ENCODE results near the gene WDFY1. TPM values are rescaled to one million over a fixed set of nuclear protein-coding genes. Genes with fewer than 3 reads are reported as not detected.

WDFY1 gene
- total and polyA plus RNA-seq, 2 donors (not counting 3 experiments of a cell fraction or from before 2014, with no cell fraction given) = 54.7 to 68.7 TPM

GRCh38 chr2:223870840-223871611 is 74.1 kb downstream of the WDFY1 start:
- DNase-seq (ENCODE audit: low read depth, low spot score) = no peak
- ChIA-PET POLR2A (no interaction called here), CTCF (interaction anchor here (1.4 to 1.5 kb wide), 2 partner anchors 10 kb away, joined by 3 read pairs; no protein-coding TSS in a partner anchor)
- Histone ChIP-seq H3K4me2 (ENCODE audit: insufficient read depth, low read length) (no peak overlapping the region), H3K9me3 (replicated peaks; ENCODE audit: control insufficient read depth, insufficient read depth, low read length) (no peaks in the 10 kb centered on the region), H3K36me3 (ENCODE audit: control insufficient read depth in 2 of 2, extremely low read depth in 1 of 2, insufficient read depth in 2 of 2, low read length in 2 of 2) (peaks cover 5 to 14% of the 10 kb centered on the region in 2 experiments), H3K4me1 (ENCODE audit: control insufficient read depth, extremely low read depth, insufficient read depth, low read length) (no peaks in the 10 kb centered on the region), H3K79me2 (ENCODE audit: control insufficient read depth, insufficient read depth, low read length) (no peaks in the 10 kb centered on the region), H3K27ac (ENCODE audit: insufficient read depth, low read depth, low read length) (no peak overlapping the region), H4K20me1 (replicated peaks; ENCODE audit: control insufficient read depth, extremely low read depth, insufficient read depth, low read length) (no peaks in the 10 kb centered on the region), H2AFZ (ENCODE audit: low read depth, low read length) (no peak overlapping the region), H3K9me1 (replicated peaks; ENCODE audit: control insufficient read depth, extremely low read depth, insufficient read depth, low read length) (no peaks in the 10 kb centered on the region), H3K4me3 (replicated peaks in 1 of 3; ENCODE audit: insufficient read depth in 1 of 3, low read depth in 1 of 3, low read length in 3 of 3) (no peak overlapping the region), H3K9ac (replicated peaks; ENCODE audit: extremely low read depth, insufficient read depth, low read length) (no peak overlapping the region), H3K27me3 (ENCODE audit: control insufficient read depth in 2 of 2, insufficient read depth in 2 of 2, low read length in 2 of 2) (no peaks in the 10 kb centered on the region)
- no TSS peak for BruUV-seq (replicated peaks)
- dilution Hi-C loops (cut with MboI; ENCODE audit: extremely low pct_ligation_motif_present, low sequenced_read_pairs) = no loop called here
- TF ChIP-seq POLR2A (IDR thresholded peaks at IDR 0.05; ENCODE audit: low read depth, low read length) = no peak
- TF ChIP-seq MAX (IDR thresholded peaks at IDR 0.05; ENCODE audit: insufficient read depth, insufficient read length) = no peak
- no peak for TF ChIP-seq GATA2 (IDR thresholded peaks at IDR 0.05; ENCODE audit: insufficient read depth, insufficient read length, low read depth, low read length)
- no peak for TF ChIP-seq EZH2 (IDR thresholded peaks at IDR 0.05; ENCODE audit: borderline replicate concordance, low read depth, low read length, severe bottlenecking)
- TF ChIP-seq JUN (IDR thresholded peaks at IDR 0.05; ENCODE audit: borderline replicate concordance, insufficient read depth, insufficient read length, low read depth) = no peak
- no peak for TF ChIP-seq MYC (IDR thresholded peaks at IDR 0.05; ENCODE audit: low read depth, low read length)
- no peak for TF ChIP-seq CTCF (IDR thresholded peaks at IDR 0.05; ENCODE audit: extremely low read depth in 1 of 2, insufficient read depth in 1 of 2, low read depth in 1 of 2, low read length in 2 of 2)
- no peak for TF ChIP-seq FOS (IDR thresholded peaks at IDR 0.05; ENCODE audit: borderline replicate concordance, insufficient read depth, low read length)
- no peak for TF ChIP-seq POLR2AphosphoS5 (IDR thresholded peaks at IDR 0.05; ENCODE audit: insufficient read depth, low read depth, low read length)
- intact Hi-C loops (cut with micrococcal nuclease) = no loop called here
- FAIRE-seq = peak; percentile 4

Measured in endothelial cell of umbilical vein (primary cell).